Ovary (tissue), 9 donors: Measurements from ENCODE around the gene AGR3. TPM values are rescaled to one million over a fixed set of nuclear protein-coding genes. Genes with fewer than 3 reads are reported as not detected.
"Not testable (repeated sequence)": the region's sequence is repeated elsewhere in the genome, so short reads cannot be mapped to it uniquely, and the experiment has no call there.

Source experiments
- DNase-seq, 5 donors: peaks; one replicate each; pipeline ENCODE4 v3.0.0-alpha.2; 2019 to 2020
- H3K27ac ChIP-seq, 2 donors: fragments of 200-600 bp; one replicate each; pipeline versions ENCODE4 v1.5.1 to v1.8.0; 2019 to 2022
- H3K27me3 ChIP-seq: fragments of 200-600 bp; one replicate; pipeline ENCODE4 v1.8.0; 2022
- H3K36me3 ChIP-seq: fragments of 200-600 bp; sonication (generic); one replicate; pipeline ENCODE4 v1.5.1; 2019
- H3K4me1 ChIP-seq: one replicate; pipeline ENCODE4 v1.8.1; 2013; ENCODE audit warnings: mild to moderate bottlenecking, moderate library complexity; ENCODE audit not compliant: insufficient read depth
- H3K4me3 ChIP-seq: fragments of 200-600 bp; sonication (generic); one replicate; pipeline ENCODE4 v1.5.1; 2017
- H3K9me3 ChIP-seq, 2 donors: fragments of 200-600 bp in 1 of 2; sonication (generic) in 1 of 2; one replicate each; pipeline versions ENCODE4 v1.5.1 to v1.8.1; 2013 to 2019; ENCODE audit warnings: mild to moderate bottlenecking in 1 of 2, moderate library complexity in 1 of 2
- CTCF ChIP-seq, 3 donors: fragments of 450-650 bp in 2 of 3; fragments of 200-600 bp in 1 of 3; IDR thresholded peaks; one replicate each; pipeline versions ENCODE4 v1.5.1 to v1.8.0; 2016 to 2022; ENCODE audit warnings: antibody characterized with exemption in 3 of 3, mild to moderate bottlenecking in 1 of 3
- EP300 ChIP-seq: sonication (generic); formaldehyde crosslinking; IDR thresholded peaks from one replicate; pipeline ENCODE4 v1.6.1; 2017; ENCODE audit warnings: antibody characterized with exemption
- POLR2A ChIP-seq: fragments of 450-650 bp; IDR thresholded peaks from one replicate; pipeline ENCODE4 v1.6.1; 2017; ENCODE audit warnings: antibody characterized with exemption, mild to moderate bottlenecking, moderate library complexity
- WGBS, 3 donors: extraction: QIAGEN DNeasy Blood & Tissue Kit in 1 of 3; methylation state at CpG; one replicate each; pipeline versions ENCODE4 v1.1.5 to v1.1.7; 2013 to 2017; 5-methylcytosine and 5-hydroxymethylcytosine counted together
- intact Hi-C, 4 donors: fragments of 100-400 bp; cut with DNase I; formaldehyde crosslinking; loops; one replicate each; pipeline versions ENCODE4 v1.11.0 to v1.15.1; 2022 to 2023
- polyA plus RNA-seq, 2 donors: library from polyadenylated mRNA; stranded (reverse); fragments of 200-250 nt in 1 of 2; fragments of 350-450 nt in 1 of 2; fragmentation: Illumina TruSeq in 1 of 2; extraction: RNeasy Lipid Tissue Mini Kit (QIAGEN cat#74804) in 1 of 2; gene quantifications; one replicate each; pipeline ENCODE4 v1.2.3, GENCODE V29; 2013 to 2014
- total RNA-seq, 7 donors: library from RNA; depleted of rRNA in 2 of 7; stranded (reverse); fragments of >200 nt in 2 of 7; fragmentation: NEBNext Ultra II Directional in 3 of 7; extraction: Animal tissue kit (Norgen Biotek cat#: 25700) in 3 of 7; gene quantifications; one replicate each; pipeline versions ENCODE4 v1.1.0 to v1.2.4, GENCODE V29; 2016 to 2023
- donor health status: DM: no; HTN: no; CAD: no; lungs with moderate emphysema.
- donor health status: DM: no; HTN: no; CAD: no.
- donor health status: Bipolar disorder and iron deficiency.
- donor health status: DM: yes; HTN: yes; CAD: no.
- donor health status: DM: no; HTN: no; CAD: no.
- donor health status: DM: yes; HTN: yes; CAD: no.

The AGR3 gene
- total and polyA plus RNA-seq, 9 donors = 0.12 to 57.2 (median 2.3) TPM; not detected in 3

- Histone ChIP-seq H3K4me1 (no peaks in the 10 kb centered on the region), H3K9me3 (no peaks in the 10 kb centered on the region), H3K27me3 (no peaks in the 10 kb centered on the region), H3K36me3 (no peaks in the 10 kb centered on the region), H3K27ac (no peak overlapping the region), H3K4me3 (no peak overlapping the region)
- no peak for TF ChIP-seq POLR2A
- no peak for TF ChIP-seq CTCF (IDR thresholded peaks at IDR 0.05)
- no peak for TF ChIP-seq EP300
- intact Hi-C loops = no loop called here
- DNase-seq = no peak
- WGBS, 3 donors = 39 to 68% (median 62%) methylated on average over 1 of the region's 1 CpG
Measured at GRCh38 chr7:16880554-16880953, 1.2 kb downstream of the AGR3 start.

GRCh38 chr7:16879181-16879580, 2.6 kb downstream of the AGR3 start:
- H3K4me1 ChIP-seq = no peaks in the 10 kb centered on the region
- intact Hi-C loops = no loop called here
- H3K9me3 ChIP-seq = no peaks in the 10 kb centered on the region
- H3K36me3 ChIP-seq = no peaks in the 10 kb centered on the region
- H3K4me3 ChIP-seq = no peak overlapping the region
- WGBS, 3 donors = 88 to 94% (median 93%) methylated on average over 1 of the region's 1 CpG
- TF ChIP-seq EP300 (no peak), POLR2A (no peak), CTCF (IDR thresholded peaks at IDR 0.05) (no peak)
- H3K27me3 ChIP-seq = no peaks in the 10 kb centered on the region
- H3K27ac ChIP-seq = no peak overlapping the region
- no peak for DNase-seq

GRCh38 chr7:16875861-16876260, 5.9 kb downstream of the AGR3 start:
- no peak for DNase-seq
- Histone ChIP-seq H3K4me1 (no peaks in the 10 kb centered on the region), H3K9me3 (no peaks in the 10 kb centered on the region), H3K27ac (no peak overlapping the region), H3K4me3 (no peak overlapping the region), H3K27me3 (no peaks in the 10 kb centered on the region), H3K36me3 (no peaks in the 10 kb centered on the region)
- TF ChIP-seq POLR2A (no peak), CTCF (IDR thresholded peaks at IDR 0.05) (no peak), EP300 (no peak)
- intact Hi-C loops = no loop called here
- WGBS, 3 donors = 80 to 87% (median 86%) methylated on average over 1 of the region's 1 CpG

GRCh38 chr7:16874066-16874465, 7.7 kb downstream of the AGR3 start:
- 10 to 22% (median 12%) methylated on average over 4 of the region's 4 CpGs for WGBS, 3 donors
- H3K36me3 ChIP-seq = no peaks in the 10 kb centered on the region
- DNase-seq = no peak
- H3K27me3 ChIP-seq = no peaks in the 10 kb centered on the region
- intact Hi-C loops = no loop called here
- H3K9me3 ChIP-seq = no peaks in the 10 kb centered on the region
- no peak overlapping the region for H3K27ac ChIP-seq
- H3K4me1 ChIP-seq = no peaks in the 10 kb centered on the region
- TF ChIP-seq EP300 = no peak
- TF ChIP-seq CTCF (IDR thresholded peaks at IDR 0.05) = no peak
- no peak for TF ChIP-seq POLR2A
- no peak overlapping the region for H3K4me3 ChIP-seq

- no peak for TF ChIP-seq POLR2A
- no peak for TF ChIP-seq EP300
- TF ChIP-seq CTCF (IDR thresholded peaks at IDR 0.05) = no peak
- Histone ChIP-seq H3K4me1 (no peaks in the 10 kb centered on the region), H3K9me3 (no peaks in the 10 kb centered on the region), H3K4me3 (no peak overlapping the region), H3K27me3 (no peaks in the 10 kb centered on the region), H3K27ac (no peak overlapping the region), H3K36me3 (no peaks in the 10 kb centered on the region)
- DNase-seq = no peak
- intact Hi-C loops = no loop called here
Measured at GRCh38 chr7:16867328-16867727, 14.5 kb downstream of the AGR3 start.

- intact Hi-C loops, H3K4me1 ChIP-seq, H3K27me3 ChIP-seq, H3K27ac ChIP-seq, H3K9me3 ChIP-seq, DNase-seq, H3K4me3 ChIP-seq, H3K36me3 ChIP-seq: not testable (repeated sequence)
- 92 to 96% (median 94%) methylated on average over 11 of the region's 11 CpGs for WGBS, 3 donors
Measured at GRCh38 chr7:16853189-16853588, 28.6 kb downstream of the AGR3 start.
